GM19438 (cell line): ENCODE data around the gene VPS8.

ENCODE experiments used
- ATAC-seq: cut with Tn5 transposase; IDR thresholded peaks from one replicate; pipeline ENCODE4 v1.9.1; 2021; ENCODE audit warnings: low read depth; ENCODE audit not compliant: unreplicated experiment

VPS8 gene

DNA sequence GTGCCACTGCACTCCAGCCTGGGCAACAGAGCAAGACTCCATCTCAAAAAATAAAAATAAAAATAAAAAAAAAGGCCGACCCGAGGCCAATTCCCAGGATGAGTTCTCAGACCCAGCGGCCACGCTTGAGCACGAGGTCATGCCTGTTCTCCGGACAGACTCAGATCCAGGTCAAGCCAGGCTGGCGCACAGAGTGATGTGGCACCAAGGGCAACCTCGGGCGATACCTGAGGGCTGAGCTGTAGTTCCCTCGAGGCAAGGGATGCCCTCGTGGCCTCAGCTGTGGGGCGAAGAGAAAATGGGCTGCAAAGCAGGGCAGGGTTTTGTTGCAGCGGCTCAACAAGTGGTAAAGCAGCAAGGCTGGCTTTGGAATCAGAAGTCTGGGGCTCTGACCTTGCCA is 263.6 kb downstream of the VPS8 start:
- ATAC-seq, result no peak

DNA sequence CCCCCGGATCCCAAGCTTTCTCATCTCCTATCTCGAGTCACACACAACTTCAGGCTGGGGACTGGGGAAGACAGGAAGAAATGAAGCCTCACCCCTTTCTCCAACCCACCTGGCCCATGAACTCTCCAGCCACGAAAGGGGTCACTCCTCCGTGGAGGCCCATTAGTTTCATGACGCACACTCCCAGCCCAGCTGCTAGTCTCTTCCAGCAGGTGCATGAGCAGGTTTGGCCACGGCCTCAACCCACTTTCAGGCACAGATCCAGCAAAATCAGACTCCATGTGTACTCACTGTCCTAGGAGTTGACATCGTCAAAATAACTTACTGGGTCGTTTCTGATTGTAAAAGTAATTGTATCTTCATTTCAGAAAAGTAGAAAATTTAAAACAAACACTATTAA is 264.3 kb downstream of the VPS8 start:
- ATAC-seq, result no peak

DNA sequence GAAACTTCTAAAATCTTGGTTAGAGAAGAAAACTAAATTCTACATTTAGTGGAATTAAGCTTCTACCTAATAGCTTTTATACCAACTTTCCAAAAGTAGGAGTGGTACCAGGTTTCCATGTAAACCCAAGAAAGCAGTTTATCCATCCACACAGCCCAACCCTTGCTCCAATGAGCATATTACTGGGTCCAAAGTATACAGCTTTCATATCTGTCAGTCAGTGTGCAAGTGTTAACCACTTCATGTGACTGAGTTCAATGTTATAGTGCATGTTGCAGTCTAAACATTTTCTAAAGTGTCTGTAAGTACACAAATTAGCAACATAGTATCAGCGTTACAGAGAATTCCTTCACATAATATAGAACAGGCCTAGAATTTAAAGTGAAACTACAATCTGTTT is 267.7 kb downstream of the VPS8 start:
- no peak for ATAC-seq

DNA sequence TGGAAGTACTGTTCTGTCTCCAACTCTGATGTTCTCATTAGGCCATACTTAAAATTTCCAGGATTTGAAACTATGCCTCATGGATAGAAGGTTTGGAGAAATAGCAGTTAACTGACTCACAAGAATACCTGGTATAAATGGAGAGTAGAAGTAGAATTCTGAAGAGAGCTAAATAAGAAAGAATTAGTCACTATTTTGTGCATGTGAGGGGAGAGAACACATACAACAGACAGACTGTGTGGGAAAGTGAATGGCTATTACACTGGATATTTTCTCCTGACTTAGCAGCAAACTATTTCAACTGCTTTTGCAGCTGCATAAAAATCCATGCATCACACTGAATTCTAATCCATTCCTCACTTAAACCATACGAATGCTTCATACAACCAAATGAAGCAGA is 269.6 kb downstream of the VPS8 start:
- ATAC-seq, result no peak

DNA sequence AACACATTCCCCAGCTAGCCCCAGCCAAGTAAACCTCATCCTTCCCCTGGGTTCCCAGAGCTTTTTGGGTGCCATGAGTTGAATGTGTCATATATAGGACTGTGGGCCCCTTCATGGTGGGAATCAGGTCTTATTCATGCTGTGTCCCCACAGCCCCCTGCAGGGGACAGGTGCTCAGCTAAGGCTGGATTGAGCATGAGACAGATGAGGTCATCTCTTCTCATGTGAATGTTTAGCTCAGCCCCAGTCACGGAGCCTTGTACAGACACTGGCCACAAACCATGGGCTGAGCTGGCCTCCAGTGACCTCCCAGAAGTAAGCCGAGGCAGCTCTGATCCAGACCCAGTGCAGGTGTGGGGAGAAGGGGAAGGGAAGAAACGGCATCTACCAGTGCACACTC is 270.2 kb downstream of the VPS8 start:
- no peak for ATAC-seq

DNA sequence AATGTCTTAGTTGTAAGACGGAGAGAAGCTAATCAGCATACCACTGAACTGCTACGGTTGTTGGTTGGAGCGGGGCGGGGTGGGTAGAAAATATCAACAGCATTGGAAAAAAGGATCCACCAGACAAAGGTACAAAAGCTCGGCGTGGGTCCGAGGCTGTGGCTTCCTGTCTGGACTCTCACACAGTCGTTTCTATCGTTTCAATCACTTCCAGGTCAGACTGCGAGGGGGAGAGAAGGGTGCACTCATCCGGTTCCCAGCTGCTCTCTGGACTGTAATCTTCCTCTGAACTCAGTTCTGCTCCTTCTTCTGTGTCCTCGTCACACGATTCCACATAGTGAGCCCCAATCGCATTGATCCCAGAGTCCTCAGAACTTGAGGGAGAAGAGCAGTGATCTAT is 270.9 kb downstream of the VPS8 start:
- ATAC-seq, result no peak

DNA sequence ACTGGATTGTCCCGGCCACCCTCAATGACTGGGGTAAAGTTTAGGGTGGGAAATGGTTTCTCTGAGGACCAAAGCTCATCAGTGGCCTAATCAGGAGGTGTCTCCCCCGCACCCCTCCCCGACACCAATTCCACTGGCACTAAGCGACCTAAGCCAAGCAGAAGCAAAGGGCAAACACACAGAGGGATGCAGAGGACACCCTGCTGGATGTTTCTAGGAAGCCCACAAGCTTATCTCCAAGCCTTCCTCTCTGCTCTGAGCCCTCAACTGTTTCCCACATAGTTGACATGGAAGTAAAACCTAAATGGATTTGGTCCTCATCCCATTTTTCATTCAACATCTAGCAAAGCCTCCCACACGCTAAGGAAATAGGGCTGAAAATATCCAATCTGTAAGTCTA is 272.4 kb downstream of the VPS8 start:
- ATAC-seq, result no peak

DNA sequence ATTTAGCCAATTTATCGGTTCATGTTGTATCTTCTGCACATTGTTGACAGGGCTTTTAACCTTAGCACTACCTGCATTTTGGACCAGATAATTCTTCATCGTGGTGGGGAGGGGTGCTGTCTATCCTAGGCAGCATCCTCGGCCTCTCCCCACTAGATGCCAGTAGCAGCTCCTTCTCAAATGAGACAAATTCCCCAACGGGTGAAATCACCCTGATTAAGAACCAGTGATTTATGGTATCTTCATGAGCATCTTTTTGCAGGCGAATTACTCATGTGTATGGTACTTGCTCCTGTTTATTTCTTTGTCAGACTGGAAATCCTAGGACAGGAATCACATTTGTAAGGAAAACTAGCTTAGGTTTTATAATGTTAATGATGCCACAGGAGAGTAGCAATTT is 272.9 kb downstream of the VPS8 start:
- ATAC-seq, result no peak

DNA sequence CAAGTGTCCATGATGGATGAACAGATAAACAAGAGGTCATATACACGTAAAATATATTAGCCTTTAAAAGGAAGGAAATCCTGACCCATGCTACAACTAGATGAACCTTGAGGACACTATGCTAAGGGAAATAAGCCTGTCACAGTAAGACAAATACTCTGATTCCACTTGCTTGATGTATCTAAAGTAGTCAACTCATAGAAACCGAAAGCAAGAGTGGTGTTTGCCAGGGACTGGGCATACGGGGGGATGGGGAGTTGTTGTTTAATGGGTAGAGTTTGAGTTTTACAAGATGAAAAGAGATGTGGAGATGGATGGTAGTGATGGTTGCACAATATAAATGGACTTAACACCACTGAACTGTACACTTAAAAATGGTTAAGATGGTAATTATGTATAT is 275.5 kb downstream of the VPS8 start:
- no peak for ATAC-seq

DNA sequence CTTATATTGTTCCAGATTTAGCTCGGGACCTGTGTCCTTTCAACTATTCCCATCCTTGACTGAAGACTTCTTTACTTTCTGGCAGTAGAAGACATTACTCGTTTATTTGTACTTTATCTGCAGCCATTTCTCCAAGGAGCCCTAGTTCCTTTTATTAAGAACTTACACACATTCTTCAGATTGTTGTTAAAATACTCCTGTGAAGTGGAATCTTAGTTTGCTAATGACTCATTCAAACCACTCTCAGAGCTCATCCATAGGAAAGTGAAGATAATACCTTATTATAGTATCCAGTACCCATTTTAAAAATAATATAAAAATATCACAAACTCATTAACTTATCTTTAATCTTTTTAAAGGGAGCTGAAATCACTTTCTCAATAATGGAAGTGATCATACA is 277.4 kb downstream of the VPS8 start:
- no peak for ATAC-seq

DNA sequence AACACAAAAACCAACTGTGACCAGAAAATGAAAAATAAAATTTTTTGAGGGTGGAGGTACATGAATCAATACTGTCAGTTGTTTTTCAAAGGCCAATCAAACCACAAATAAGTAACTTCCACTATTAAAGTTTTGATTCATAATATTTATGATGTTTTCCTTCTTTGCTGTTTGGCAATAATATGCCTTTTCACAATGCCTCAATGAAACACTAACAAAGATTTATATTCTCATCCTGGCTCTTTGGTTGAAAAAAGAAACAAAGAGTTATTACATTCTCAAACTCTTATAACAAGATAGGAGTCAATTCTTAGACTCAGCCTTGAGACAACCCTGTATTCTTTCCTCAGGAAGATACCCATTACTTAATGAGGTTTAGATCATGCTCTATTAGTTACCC is 277.8 kb downstream of the VPS8 start:
- no peak for ATAC-seq

DNA sequence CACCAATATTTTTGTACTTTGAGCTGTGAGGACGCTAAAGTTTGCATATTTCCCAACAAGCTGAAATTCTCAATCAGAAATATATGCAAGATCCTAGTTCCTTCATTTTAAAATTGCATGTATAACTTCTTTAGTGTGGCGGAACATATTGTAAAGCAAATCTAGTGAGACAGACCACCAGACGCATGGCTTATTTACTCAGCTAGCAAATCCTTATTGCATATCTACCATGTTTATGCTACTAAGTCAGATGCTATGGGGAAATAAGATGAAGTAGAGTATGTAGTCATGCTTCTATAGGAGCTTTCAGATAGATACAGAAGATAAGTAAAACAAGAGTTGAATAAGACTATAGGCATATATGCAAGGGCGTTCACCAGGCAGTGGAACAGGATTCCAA is 278.8 kb downstream of the VPS8 start:
- ATAC-seq, result no peak

DNA sequence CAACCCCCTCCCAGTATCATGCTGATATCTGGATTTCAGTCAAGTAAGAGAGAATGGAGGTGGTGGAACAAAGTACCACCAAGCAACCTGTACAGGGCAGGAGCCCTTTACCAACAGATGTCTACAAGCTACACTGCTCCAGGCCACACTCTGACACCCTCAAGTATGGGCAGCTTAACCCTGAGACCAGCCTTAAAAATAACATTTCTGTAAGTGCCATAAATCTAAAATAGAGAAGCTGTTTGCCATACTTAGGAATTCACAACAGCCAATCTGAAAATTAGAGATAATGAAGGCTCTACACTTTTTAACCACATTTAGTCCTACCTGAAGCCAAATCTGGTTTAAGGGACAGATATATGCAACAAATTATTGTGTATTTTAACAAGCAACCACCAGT is 281.1 kb downstream of the VPS8 start:
- no peak for ATAC-seq

DNA sequence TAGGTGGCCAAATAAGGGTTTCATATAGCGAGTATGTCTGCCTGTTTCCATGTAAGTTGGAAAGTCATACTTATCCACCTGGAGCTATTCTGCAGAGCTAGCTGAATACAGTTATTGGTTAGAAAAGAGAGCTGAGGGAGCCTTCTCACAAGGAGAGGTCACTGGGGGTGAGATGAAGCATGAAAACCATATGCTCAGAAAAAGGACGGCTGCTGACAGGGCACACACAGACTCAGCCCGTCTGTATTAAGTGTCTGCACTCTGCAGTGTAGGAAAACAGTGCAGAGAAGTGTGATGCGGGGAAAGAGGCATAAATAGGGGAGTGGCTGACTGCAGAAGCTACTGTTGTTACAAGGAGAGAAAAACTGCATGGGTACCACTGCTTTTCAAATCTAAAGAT is 282.7 kb downstream of the VPS8 start:
- no peak for ATAC-seq
